H1 (cell line): Measurements from ENCODE around the gene SMAD6.

ENCODE experiments used
- EZH2 ChIP-seq: fragments of 200-600 bp; sonication (generic); IDR thresholded peaks from 2 replicates; pipeline ENCODE4 v1.7.1; 2012; ENCODE audit warnings: low read depth, mild to moderate bottlenecking, moderate library complexity, low read length, inconsistent platforms; ENCODE audit not compliant: severe bottlenecking
- KDM1A ChIP-seq: fragments of 200-600, 300-600 bp; sonication (generic); IDR thresholded peaks from 2 replicates; pipeline ENCODE4 v1.7.1; 2016; ENCODE audit warnings: mild to moderate bottlenecking, low read length, borderline replicate concordance
- POLR2A ChIP-seq, 2 experiments: IDR thresholded peaks; 1 replicate in 1 of 2; 2 replicates in 1 of 2; pipeline ENCODE4 v1.6.1; 2011; ENCODE audit warnings: low read depth in 2 of 2, low read length in 2 of 2, mild to moderate bottlenecking in 2 of 2; ENCODE audit errors: control extremely low read depth in 1 of 2
- RBBP5 ChIP-seq: IDR thresholded peaks from 2 replicates; pipeline ENCODE4 v1.7.1; 2012; ENCODE audit warnings: low read depth, mild to moderate bottlenecking, inconsistent platforms, low read length, moderate library complexity, borderline replicate concordance
- SAP30 ChIP-seq: fragments of 300-600 bp; sonication (generic); IDR thresholded peaks from 2 replicates; pipeline ENCODE4 v1.7.1; 2012; ENCODE audit warnings: low read length, moderate library complexity, mild to moderate bottlenecking, inconsistent platforms; ENCODE audit not compliant: insufficient read depth, insufficient replicate concordance
- SIN3A ChIP-seq, 2 experiments: IDR thresholded peaks in 1 of 2; conservative IDR thresholded peaks in 1 of 2; 2 replicates each; pipeline ENCODE4 v1.6.1; 2011 to 2012; ENCODE audit warnings: low read length in 2 of 2, improper control_type of control experiment in 1 of 2, low read depth in 1 of 2, mild to moderate bottlenecking in 1 of 2

- TF ChIP-seq SIN3A (conservative IDR thresholded peaks at IDR 0.05 in 1 of 2, IDR thresholded peaks at IDR 0.05 in 1 of 2; ENCODE audit: low read depth in 1 of 2, low read length in 2 of 2) (no peak), RBBP5 (no peak), KDM1A (no peak), POLR2A (IDR thresholded peaks at IDR 0.05; ENCODE audit: control extremely low read depth in 1 of 2, low read depth in 2 of 2, low read length in 2 of 2) (no peak), SAP30 (no peak), EZH2 (no peak)
Measured at GRCh38 chr15:66652806-66653205, 49.2 kb upstream of the SMAD6 start.
